AG08396 (cell line): ENCODE measurements around the gene ATF4.

Experiments used
- DNase-seq: peaks from one replicate; pipeline ENCODE4 v3.0.0; 2012; ENCODE audit warnings: low spot score, mixed read lengths

Gene ATF4

GRCh38 chr22:39528681-39529486, 8.5 kb downstream of the ATF4 start:
- DNase-seq = peak; percentile 87

- no peak for DNase-seq
Observed at GRCh38 chr22:39529487-39529851, 9.1 kb downstream of the ATF4 start.

GRCh38 chr22:39530116-39530515, 9.8 kb downstream of the ATF4 start:
- DNase-seq = no peak

GRCh38 chr22:39530692-39531331, 10.4 kb downstream of the ATF4 start:
- DNase-seq = peak; percentile 59

GRCh38 chr22:39532215-39533073, 12.1 kb downstream of the ATF4 start, which contains the start of gene RPS19BP1:
Gene RPS19BP1 (minus strand): TSS chr22:39532748. CDS start chr22:39532738, 10 bp downstream.
- peak; percentile 96 for DNase-seq

- DNase-seq = no peak
Observed at GRCh38 chr22:39534092-39534506, 13.7 kb downstream of the ATF4 start.

- DNase-seq = peak; percentile 88
Observed at GRCh38 chr22:39534591-39535356, 14.4 kb downstream of the ATF4 start.

- no peak for DNase-seq
Observed at GRCh38 chr22:39535357-39535725, 15.0 kb downstream of the ATF4 start.

GRCh38 chr22:39535831-39536449, 15.6 kb downstream of the ATF4 start:
- DNase-seq = no peak

GRCh38 chr22:39536711-39537110, 16.3 kb downstream of the ATF4 start:
- DNase-seq = no peak

- no peak for DNase-seq
Observed at GRCh38 chr22:39537975-39538374, 17.6 kb downstream of the ATF4 start.

- peak; percentile 52 for DNase-seq
Observed at GRCh38 chr22:39543095-39543494, 22.7 kb downstream of the ATF4 start.

GRCh38 chr22:39545386-39546365, 25.3 kb downstream of the ATF4 start:
- DNase-seq = no peak

- DNase-seq = peak; percentile 76
Observed at GRCh38 chr22:39546889-39547586, 26.7 kb downstream of the ATF4 start.

- DNase-seq = no peak
Observed at GRCh38 chr22:39547587-39547947, 27.2 kb downstream of the ATF4 start.

GRCh38 chr22:39553429-39553828, 33.1 kb downstream of the ATF4 start:
- no peak for DNase-seq

- DNase-seq = no peak
Observed at GRCh38 chr22:39554151-39554550, 33.8 kb downstream of the ATF4 start.

- peak; percentile 56 for DNase-seq
Observed at GRCh38 chr22:39556970-39557841, 36.8 kb downstream of the ATF4 start.
